ENCODE results near the gene BBS1. TPM values are rescaled to one million over a fixed set of nuclear protein-coding genes. Genes with fewer than 3 reads are reported as not detected.

Gene BBS1
- total and polyA plus RNA-seq, 2 experiments from 2014 or later, result 59.7 to 100 TPM

GRCh38 chr11:66491315-66491935 lies 19.0 kb upstream of the BBS1 start:
- Histone ChIP-seq H3K36me3 (no peaks in the 10 kb centered on the region), H3K27me3 (no peaks in the 10 kb centered on the region), H3K4me1 (ENCODE audit: low read depth) (no peaks in the 10 kb centered on the region), H3K4me3 (no peak overlapping the region), H3K9me3 (ENCODE audit: low read depth) (no peaks in the 10 kb centered on the region), H3K27ac (no peak overlapping the region)
- DNase-seq (ENCODE audit: low read depth in 1 of 2, low spot score in 1 of 2), result peak in 1 of 2 donors; percentile 34
- peak; percentile 39 for TF ChIP-seq CTCF (IDR thresholded peaks at IDR 0.05; ENCODE audit: low read depth, low read length)

GRCh38 chr11:66492161-66492865 lies 18.1 kb upstream of the BBS1 start:
- Histone ChIP-seq H3K27me3 (no peaks in the 10 kb centered on the region), H3K27ac (no peak overlapping the region), H3K36me3 (no peaks in the 10 kb centered on the region), H3K9me3 (ENCODE audit: low read depth) (no peaks in the 10 kb centered on the region), H3K4me3 (no peak overlapping the region), H3K4me1 (ENCODE audit: low read depth) (no peaks in the 10 kb centered on the region)
- TF ChIP-seq CTCF (IDR thresholded peaks at IDR 0.05; ENCODE audit: low read depth, low read length), result no peak
- no peak for DNase-seq (ENCODE audit: low read depth in 1 of 2, low spot score in 1 of 2)

- H3K4me1 ChIP-seq (ENCODE audit: low read depth), result no peaks in the 10 kb centered on the region
- H3K9me3 ChIP-seq (ENCODE audit: low read depth), result no peaks in the 10 kb centered on the region
- H3K27me3 ChIP-seq, result no peaks in the 10 kb centered on the region
- no peak overlapping the region for H3K4me3 ChIP-seq
- no peak for TF ChIP-seq CTCF (IDR thresholded peaks at IDR 0.05; ENCODE audit: low read depth, low read length)
- DNase-seq (ENCODE audit: low read depth in 1 of 2, low spot score in 1 of 2), result no peak
- H3K27ac ChIP-seq, result no peak overlapping the region
- no peaks in the 10 kb centered on the region for H3K36me3 ChIP-seq
These were observed 17.3 kb upstream of the BBS1 start for GRCh38 chr11:66493130-66493529.

GRCh38 chr11:66494458-66494857 lies 16.0 kb upstream of the BBS1 start:
- no peak overlapping the region for H3K27ac ChIP-seq
- no peaks in the 10 kb centered on the region for H3K36me3 ChIP-seq
- no peaks in the 10 kb centered on the region for H3K9me3 ChIP-seq (ENCODE audit: low read depth)
- no peaks in the 10 kb centered on the region for H3K4me1 ChIP-seq (ENCODE audit: low read depth)
- no peak for TF ChIP-seq CTCF (IDR thresholded peaks at IDR 0.05; ENCODE audit: low read depth, low read length)
- no peak overlapping the region for H3K4me3 ChIP-seq
- no peak for DNase-seq (ENCODE audit: low read depth in 1 of 2, low spot score in 1 of 2)
- no peaks in the 10 kb centered on the region for H3K27me3 ChIP-seq

- H3K27me3 ChIP-seq, result no peaks in the 10 kb centered on the region
- H3K4me1 ChIP-seq (ENCODE audit: low read depth), result no peaks in the 10 kb centered on the region
- DNase-seq (ENCODE audit: low read depth in 1 of 2, low spot score in 1 of 2), result peak in 1 of 2 donors; percentile 42
- H3K9me3 ChIP-seq (ENCODE audit: low read depth), result no peaks in the 10 kb centered on the region
- no peak overlapping the region for H3K4me3 ChIP-seq
- no peak overlapping the region for H3K27ac ChIP-seq
- H3K36me3 ChIP-seq, result no peaks in the 10 kb centered on the region
- TF ChIP-seq CTCF (IDR thresholded peaks at IDR 0.05; ENCODE audit: low read depth, low read length), result no peak
These were observed 15.5 kb upstream of the BBS1 start for GRCh38 chr11:66494935-66495334.

Measured in cardiac muscle cell (in vitro differentiated cells and primary cell).